ENCODE data around the gene IFFO2. TPM values are rescaled to one million over a fixed set of nuclear protein-coding genes. Genes with fewer than 3 reads are reported as not detected.

Gene IFFO2
- polyA plus RNA-seq, 1 of the 3 experiments (the other 2 are of a cell fraction), result 10.5 TPM

DNA sequence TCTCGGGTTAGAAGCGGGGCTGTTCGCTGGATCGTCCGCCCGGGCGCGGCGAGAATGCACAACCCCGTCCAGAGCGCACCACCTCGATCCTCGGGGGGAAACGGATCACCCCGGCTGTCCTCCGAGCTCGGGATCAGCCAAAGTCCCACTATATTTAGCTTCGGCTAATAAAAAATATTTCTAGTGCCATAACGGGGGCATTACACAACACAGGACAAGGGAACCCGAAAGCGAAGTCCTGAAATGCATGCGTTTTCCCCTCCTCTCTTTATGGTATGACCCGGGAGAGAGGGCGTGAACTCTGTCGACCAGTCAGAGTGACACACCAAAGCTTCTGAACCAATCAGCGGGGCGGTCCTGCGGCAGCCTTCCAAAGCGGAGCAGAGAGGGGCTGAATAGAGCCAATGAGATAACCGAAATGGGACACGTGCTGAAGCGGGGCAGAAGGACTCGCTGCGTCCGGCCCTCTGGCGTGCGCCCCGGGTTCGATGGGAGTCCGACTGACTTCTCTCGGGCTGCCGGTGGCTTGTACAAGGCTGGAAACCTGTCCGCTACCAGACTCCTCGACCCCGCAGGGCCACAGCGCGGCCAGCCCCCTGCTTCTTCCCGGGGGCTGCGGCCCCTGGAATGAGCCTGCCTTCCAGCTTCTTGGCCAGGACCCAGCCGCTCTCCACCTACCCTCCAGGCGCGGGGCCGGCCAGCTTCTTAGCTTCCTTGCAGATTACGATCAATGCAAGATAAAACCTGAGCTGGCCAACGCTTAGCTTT is 53.8 kb downstream of the IFFO2 start, which contains the start of gene ALDH4A1:
TSS of gene ALDH4A1 (minus strand) at position 33 of the 768 bp plus-strand sequence. CDS start at position 1, 32 bp downstream.
- Histone ChIP-seq H3K27ac (ENCODE audit: low read depth in 2 of 2, low read length in 1 of 2) (peak within 1 kb of the TSS; percentile 76 to 93), H4K20me1 (ENCODE audit: insufficient read depth) (no peaks in the 10 kb centered on the region), H3K9ac (peak within 1 kb of the TSS; percentile 75), H3K4me1 (ENCODE audit: control insufficient read depth in 1 of 2, insufficient read depth in 2 of 2, low read depth in 1 of 2, low read length in 1 of 2) (peaks cover 9 to 16% of the 10 kb centered on the region in 2 experiments; a peak in 2 of 4 replicates), H3K9me3 (no peaks in the 10 kb centered on the region), H3K4me3 (ENCODE audit: low read depth in 2 of 2, low read length in 1 of 2) (peak within 1 kb of the TSS; percentile 93 to 94), H3K4me2 (peak within 1 kb of the TSS; percentile 90), H3K9me2 (no peaks in the 10 kb centered on the region), H3F3A (replicated peaks; ENCODE audit: insufficient read depth) (peaks cover 6% of the 10 kb centered on the region), H3K36me3 (replicated peaks in 1 of 2; ENCODE audit: control insufficient read depth in 1 of 2, insufficient read depth in 2 of 2, low read length in 1 of 2) (no peaks in the 10 kb centered on the region), H3K27me3 (ENCODE audit: insufficient read depth) (no peaks in the 10 kb centered on the region), H3K79me2 (ENCODE audit: insufficient read depth) (peaks cover 7% of the 10 kb centered on the region; the same call in 1 of the 2 replicates), H2AFZ (ENCODE audit: low read depth) (peak within 1 kb of the TSS; percentile 84)
- CTCF ChIA-PET, result interaction anchor here (0.6 to 5.2 kb wide), 9 partner anchors 9 to 305 kb away, joined by 3 to 59 read pairs (median 4); no protein-coding TSS in a partner anchor
- 0% methylated on average over 17 of the region's 55 CpGs for WGBS (ENCODE audit: low lambda C conversion rate)
- DNase-seq, result peak; percentile 98
- POLR2A ChIA-PET, result interaction anchor here (0.7 to 1.5 kb wide), 4 partner anchors 18 to 170 kb away, joined by 3 to 8 read pairs (median 4); no protein-coding TSS in a partner anchor
- peak; percentile 81; the same call in 1 of the 2 replicates for TF ChIP-seq RFX5 (IDR thresholded peaks at IDR 0.05; ENCODE audit: low read length)
- TF ChIP-seq, protein P1, sequence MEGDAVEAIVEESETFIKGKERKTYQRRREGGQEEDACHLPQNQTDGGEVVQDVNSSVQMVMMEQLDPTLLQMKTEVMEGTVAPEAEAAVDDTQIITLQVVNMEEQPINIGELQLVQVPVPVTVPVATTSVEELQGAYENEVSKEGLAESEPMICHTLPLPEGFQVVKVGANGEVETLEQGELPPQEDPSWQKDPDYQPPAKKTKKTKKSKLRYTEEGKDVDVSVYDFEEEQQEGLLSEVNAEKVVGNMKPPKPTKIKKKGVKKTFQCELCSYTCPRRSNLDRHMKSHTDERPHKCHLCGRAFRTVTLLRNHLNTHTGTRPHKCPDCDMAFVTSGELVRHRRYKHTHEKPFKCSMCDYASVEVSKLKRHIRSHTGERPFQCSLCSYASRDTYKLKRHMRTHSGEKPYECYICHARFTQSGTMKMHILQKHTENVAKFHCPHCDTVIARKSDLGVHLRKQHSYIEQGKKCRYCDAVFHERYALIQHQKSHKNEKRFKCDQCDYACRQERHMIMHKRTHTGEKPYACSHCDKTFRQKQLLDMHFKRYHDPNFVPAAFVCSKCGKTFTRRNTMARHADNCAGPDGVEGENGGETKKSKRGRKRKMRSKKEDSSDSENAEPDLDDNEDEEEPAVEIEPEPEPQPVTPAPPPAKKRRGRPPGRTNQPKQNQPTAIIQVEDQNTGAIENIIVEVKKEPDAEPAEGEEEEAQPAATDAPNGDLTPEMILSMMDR (IDR thresholded peaks at IDR 0.05), result no peak
- TF ChIP-seq TAF1 (IDR thresholded peaks at IDR 0.05; ENCODE audit: borderline replicate concordance, low read depth, low read length), result peak; percentile 71; the same call in 1 of the 2 replicates
- TF ChIP-seq, protein P2, sequence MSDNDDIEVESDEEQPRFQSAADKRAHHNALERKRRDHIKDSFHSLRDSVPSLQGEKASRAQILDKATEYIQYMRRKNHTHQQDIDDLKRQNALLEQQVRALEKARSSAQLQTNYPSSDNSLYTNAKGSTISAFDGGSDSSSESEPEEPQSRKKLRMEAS (IDR thresholded peaks at IDR 0.05; ENCODE audit: low read depth), result peak; percentile 95
- TF ChIP-seq EP300 (IDR thresholded peaks at IDR 0.05; ENCODE audit: borderline replicate concordance in 1 of 2, low read depth in 1 of 2, low read length in 1 of 2), result 0 out of 4 replicates have a peak, but pooled peaks of 1 of the 2 experiments have one; percentile 36
- peak; percentile 96 for TF ChIP-seq USF1 (IDR thresholded peaks at IDR 0.05; ENCODE audit: borderline replicate concordance, low read depth)
- TF ChIP-seq, protein P3, sequence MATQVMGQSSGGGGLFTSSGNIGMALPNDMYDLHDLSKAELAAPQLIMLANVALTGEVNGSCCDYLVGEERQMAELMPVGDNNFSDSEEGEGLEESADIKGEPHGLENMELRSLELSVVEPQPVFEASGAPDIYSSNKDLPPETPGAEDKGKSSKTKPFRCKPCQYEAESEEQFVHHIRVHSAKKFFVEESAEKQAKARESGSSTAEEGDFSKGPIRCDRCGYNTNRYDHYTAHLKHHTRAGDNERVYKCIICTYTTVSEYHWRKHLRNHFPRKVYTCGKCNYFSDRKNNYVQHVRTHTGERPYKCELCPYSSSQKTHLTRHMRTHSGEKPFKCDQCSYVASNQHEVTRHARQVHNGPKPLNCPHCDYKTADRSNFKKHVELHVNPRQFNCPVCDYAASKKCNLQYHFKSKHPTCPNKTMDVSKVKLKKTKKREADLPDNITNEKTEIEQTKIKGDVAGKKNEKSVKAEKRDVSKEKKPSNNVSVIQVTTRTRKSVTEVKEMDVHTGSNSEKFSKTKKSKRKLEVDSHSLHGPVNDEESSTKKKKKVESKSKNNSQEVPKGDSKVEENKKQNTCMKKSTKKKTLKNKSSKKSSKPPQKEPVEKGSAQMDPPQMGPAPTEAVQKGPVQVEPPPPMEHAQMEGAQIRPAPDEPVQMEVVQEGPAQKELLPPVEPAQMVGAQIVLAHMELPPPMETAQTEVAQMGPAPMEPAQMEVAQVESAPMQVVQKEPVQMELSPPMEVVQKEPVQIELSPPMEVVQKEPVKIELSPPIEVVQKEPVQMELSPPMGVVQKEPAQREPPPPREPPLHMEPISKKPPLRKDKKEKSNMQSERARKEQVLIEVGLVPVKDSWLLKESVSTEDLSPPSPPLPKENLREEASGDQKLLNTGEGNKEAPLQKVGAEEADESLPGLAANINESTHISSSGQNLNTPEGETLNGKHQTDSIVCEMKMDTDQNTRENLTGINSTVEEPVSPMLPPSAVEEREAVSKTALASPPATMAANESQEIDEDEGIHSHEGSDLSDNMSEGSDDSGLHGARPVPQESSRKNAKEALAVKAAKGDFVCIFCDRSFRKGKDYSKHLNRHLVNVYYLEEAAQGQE (IDR thresholded peaks at IDR 0.05; ENCODE audit: low read depth, low read length), result no peak
- TF ChIP-seq SMC3 (IDR thresholded peaks at IDR 0.05; ENCODE audit: low read depth, low read length), result no peak
- no peak for TF ChIP-seq RXRA (IDR thresholded peaks at IDR 0.05; ENCODE audit: borderline replicate concordance, low read depth)
- no peak for TF ChIP-seq MEF2A (IDR thresholded peaks at IDR 0.05; ENCODE audit: borderline replicate concordance, low read depth)
- peak; percentile 13; the same call in 1 of the 2 replicates for TF ChIP-seq TCF12 (IDR thresholded peaks at IDR 0.05)
- TF ChIP-seq GATA2 (CRISPR knock-in tag; IDR thresholded peaks at IDR 0.05), result peak; percentile 75
- no peak for TF ChIP-seq RCOR1 (IDR thresholded peaks at IDR 0.05; ENCODE audit: low read length)
- no peak for TF ChIP-seq POLR2AphosphoS5 (IDR thresholded peaks at IDR 0.05; ENCODE audit: low read depth, low read length)
- no peak; the same call in 1 of the 2 replicates for TF ChIP-seq IRF3 (IDR thresholded peaks at IDR 0.05; ENCODE audit: low read depth, low read length)
- no peak for TF ChIP-seq PBX3 (IDR thresholded peaks at IDR 0.05)
- TF ChIP-seq NFIC (IDR thresholded peaks at IDR 0.05; ENCODE audit: borderline replicate concordance), result peak; percentile 39; the same call in 1 of the 2 replicates
- no peak for TF ChIP-seq YY1 (IDR thresholded peaks at IDR 0.05; ENCODE audit: low read depth)
- TF ChIP-seq NRF1 (IDR thresholded peaks at IDR 0.05; ENCODE audit: low read depth, low read length), result no peak
- TF ChIP-seq CHD2 (IDR thresholded peaks at IDR 0.05; ENCODE audit: low read length, partially characterized antibody), result peak; percentile 41
- TF ChIP-seq FOXJ3 (CRISPR knock-in tag; IDR thresholded peaks at IDR 0.05), result no peak
- TF ChIP-seq MXI1 (IDR thresholded peaks at IDR 0.05; ENCODE audit: low read depth, low read length), result peak; percentile 95
- no peak for TF ChIP-seq TEAD4 (IDR thresholded peaks at IDR 0.05; ENCODE audit: borderline replicate concordance, insufficient read depth)

Measured in SK-N-SH (cell line).